HT1080 (cell line): Measurements from ENCODE around the gene CEP85L. TPM values are rescaled to one million over a fixed set of nuclear protein-coding genes. Genes with fewer than 3 reads are reported as not detected.
"Not testable (repeated sequence)": the region's sequence is repeated elsewhere in the genome, so short reads cannot be mapped to it uniquely, and the experiment has no call there.

Experiments
- DNase-seq: peaks from one replicate; pipeline ENCODE4 v3.0.0-alpha.2; 2015; ENCODE audit warnings: low read depth
- total RNA-seq: library from RNA; depleted of rRNA; stranded (reverse); fragments of >200 nt; shearing (Covaris generic); gene quantifications from 2 replicates; pipeline ENCODE4 v1.2.3, GENCODE V29; 2014

Gene CEP85L
- total RNA-seq, 1 experiment from 2014 or later, result 8.8 TPM

DNA sequence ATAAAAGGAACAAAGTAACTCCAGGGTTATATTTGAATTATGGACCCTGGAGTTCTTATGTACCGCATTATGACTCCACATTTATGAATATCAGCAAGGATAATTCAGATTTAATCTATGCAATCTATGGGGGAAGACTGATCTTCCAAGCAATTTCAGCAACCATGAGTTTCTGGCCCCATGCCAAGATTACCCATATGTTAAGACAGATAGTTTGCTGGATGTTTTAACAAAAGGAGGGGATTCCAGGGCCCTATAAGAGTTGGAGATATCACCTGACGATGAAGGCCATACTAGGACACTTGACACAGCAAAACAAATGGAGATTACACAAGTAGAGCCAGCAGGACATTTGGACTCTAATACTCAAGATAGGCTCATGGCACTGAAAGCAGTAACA, 149.2 kb downstream of the CEP85L start:
- no peak for DNase-seq

DNA sequence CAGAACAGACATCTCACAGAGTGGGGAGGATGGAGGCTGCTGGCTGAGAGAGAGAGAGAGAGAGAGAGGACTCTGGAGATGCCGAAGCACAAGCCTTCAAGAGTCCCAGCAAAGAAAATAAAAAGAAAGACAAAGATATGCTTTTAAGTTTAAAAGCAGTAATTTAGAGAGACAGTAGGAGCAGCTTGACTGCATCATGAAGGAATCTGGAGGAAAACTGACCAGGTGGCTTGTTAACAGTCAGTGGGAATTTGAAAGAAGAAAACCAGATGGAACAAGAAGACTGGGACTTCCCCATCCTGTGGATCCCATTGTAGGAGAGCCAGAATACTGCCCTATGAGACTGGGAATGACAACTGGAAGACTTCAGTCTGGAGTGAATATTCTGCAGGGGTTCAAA, 149.6 kb downstream of the CEP85L start:
- DNase-seq, result no peak

DNA sequence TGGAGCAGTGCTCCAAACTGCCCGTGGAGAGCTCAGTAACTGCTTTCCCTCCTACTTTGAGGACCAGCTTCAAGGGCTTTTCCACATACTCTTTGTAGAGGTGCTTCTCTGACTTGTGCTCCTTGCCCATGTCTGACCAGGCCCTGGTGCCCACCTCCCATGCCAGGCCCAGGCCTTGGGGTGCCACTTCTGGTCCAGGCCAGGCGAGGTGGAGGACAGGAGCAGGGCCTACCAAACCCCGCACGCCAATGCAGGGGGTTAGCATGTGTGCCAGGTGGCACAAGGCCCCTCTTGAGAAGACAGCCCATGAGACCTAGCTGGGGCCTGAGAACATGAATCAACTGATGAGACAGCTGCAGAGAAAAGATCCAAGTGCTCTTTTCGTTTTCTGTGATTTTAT, 150.3 kb downstream of the CEP85L start:
- no peak for DNase-seq

DNA sequence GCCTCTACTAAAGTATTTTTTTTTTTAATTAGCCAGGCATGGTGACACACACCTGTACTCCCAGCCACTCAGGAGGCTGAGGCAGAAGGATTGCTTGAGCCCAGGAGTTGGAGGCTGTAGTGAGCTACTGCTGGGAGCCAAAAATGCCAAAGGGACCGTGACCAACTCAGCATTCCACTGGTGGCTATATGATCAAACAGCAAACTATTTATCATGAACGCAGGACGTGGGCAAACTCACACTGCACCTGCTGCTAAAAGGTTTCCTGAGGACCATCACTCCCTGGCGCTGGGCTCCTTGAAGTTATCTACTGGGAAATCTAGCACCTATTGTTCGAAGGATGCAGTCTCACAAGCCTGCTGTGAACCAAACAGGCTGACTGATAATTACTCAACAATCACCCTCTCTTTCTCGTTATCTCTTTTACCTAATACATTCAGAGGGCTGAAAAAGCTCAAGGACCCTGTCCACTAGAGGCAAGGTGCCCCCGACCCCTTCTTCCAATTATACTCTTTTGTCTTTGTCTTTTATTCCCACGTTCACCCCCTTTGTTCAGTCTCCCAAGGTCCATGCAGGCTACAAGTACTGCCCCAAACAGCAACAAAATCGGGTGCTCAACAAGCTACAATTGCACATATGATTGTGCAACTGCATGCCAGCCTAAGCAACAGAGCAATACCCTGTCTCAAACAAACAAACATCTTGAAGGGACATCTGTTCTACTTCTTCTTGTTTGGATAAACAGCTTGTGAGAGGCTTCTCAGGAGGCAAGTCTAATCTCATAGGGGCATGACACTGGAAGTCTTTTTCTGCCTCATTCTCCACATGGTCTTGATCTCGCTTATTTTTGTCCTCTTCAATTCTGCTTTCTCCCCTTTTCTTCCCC, 151.0 kb downstream of the CEP85L start:
- no peak for DNase-seq

DNA sequence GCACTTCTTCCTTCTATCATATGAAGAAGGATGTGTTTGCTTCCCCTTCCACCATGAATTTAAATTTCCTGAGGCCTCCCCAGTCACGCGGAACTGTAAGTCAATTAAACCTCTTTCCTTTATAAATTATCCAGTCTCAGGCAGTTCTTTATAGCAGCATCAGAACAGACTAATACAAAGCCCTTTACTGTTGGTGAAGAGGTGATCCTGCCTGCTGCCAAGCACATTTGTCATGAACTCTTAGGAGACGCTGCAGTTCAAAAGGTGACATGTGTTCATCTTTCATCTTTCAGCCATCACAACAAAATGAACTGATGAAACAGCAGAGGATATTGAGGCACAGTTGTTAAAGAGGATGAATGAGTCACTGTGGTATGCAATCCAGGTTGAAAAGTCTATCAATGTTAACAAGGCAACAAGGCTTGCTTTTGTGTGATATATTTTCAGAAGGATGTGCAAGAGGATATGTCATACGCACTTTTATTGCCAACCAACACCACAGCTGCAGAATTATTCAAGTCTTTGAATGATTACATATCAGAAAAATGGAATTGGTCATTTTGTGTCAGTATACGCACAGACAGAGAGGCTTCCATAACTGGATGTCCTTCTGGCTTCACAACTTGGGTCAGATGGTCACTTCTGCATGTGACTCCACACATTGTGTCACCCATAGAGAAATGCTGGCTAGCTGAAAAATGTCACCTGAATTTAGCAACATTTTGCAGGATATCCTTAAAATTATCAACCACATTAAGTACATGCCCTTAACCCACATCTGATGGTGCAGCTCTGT, 155.7 kb downstream of the CEP85L start:
- peak; percentile 94 for DNase-seq

DNA sequence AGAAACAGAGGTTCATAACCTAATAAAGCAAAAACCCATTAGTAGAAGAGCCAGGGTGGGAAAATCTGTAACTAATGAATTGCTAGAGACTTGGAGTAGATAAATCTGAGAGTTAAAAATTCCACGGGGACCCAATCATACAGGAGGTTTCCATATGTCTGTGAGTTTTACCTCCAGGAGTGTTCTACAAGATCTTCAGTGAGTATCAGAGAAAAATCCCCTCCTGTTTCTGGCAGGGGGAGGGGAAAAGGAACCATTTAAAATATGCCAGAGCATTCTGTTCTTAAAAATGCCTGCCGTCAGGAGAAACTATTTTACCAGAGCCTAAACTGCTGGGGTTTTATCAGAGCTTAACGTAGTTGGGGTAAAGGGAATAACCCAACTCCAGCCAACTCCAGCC, 157.3 kb downstream of the CEP85L start:
- no peak for DNase-seq

DNA sequence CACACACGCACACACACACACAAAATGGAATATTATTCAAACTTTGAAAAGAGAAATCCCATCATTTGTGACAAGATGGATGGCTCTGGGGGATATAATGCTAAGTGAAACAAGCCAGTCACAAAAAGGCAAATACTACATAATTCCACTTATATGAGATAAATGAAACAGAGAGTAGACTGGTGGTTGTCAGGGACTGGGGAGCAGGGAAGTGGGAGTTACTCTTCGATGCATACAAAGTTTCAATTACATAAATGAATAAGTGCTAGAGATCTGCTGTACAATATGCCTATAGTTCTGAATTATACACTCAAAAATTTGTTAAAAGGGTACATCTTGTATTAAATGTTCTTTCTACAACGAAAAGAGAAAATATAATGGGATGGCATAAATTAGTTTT, 161.4 kb downstream of the CEP85L start:
- DNase-seq, result no peak

DNA sequence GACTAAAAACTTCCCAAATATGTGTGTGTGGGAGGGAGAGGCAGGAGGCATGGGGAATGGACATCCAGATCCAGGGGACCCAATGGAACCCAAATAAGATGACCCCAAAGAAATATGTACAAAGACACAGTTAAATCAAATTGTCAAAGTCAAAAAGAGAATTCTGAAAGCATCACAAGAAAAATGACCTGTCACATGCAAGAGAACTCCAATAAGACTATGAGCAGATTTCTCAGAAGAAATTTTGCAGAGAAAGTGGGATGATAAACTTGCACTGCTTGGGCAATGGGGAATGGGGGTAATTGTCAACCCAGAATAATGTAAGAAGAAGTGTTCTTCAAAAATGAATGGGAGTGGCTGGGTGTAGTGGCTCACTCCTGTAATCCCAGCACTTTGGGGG, 162.8 kb downstream of the CEP85L start:
- DNase-seq, result no peak

DNA sequence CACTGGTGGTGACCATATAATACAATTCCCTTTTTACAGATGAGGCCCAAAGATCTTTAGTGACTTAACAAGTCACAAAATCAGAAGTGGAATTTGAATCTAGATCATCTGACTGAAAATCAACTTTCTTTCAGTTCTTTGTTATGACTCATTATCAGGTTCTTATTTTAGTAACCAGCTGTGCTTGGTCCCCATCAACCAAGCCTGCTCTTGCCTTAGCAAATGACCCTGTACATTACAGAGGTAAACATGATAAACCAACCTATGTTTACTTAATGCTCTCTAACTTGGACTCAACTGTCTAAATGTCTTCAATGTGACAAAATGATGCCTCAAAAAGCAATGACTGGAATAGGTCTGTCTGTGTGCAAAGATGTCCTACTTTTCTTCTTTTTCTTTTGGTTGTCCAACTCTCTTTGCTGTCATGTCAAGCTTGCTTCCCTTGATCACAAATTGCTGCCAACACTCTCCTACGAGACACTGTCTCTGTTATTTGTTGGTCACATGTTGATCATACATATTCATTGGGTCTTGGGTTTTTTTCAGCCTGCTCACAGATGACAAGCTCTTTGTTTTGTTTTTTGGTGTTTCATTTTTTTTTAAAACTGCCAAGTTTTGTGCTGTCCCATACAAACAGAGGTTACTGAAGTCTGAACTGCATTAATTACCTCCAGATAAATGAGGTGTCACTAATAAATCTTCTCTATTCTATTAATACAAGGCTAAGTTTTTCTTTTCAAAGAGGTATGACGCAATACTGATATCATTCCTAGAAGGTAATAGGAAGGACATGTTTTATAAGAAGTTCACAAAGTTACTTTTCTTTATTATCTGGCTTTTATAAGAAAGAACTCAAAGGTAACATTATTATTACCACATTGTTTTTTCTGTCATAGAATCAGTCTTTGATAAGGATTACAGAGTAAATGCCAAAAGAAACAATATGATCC, 165.5 kb downstream of the CEP85L start:
- no peak for DNase-seq

DNA sequence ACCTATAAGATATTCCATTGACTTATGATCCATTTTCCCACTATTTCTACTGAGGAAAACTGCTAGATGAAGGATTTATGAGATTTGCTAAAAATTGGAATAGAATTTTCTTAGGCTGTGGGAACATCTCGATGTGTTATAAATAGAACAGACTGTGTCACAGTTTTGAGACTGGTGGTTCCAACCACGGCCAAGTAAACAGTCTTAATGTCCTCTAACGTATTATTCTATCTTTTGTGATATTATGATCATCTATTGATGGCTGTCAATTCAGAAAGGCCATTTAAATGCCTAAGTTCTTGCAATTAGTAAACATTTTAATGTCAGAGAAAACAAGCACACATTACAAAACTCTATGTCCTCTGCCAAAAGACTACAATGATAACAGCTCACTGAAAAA, 174.8 kb downstream of the CEP85L start:
- DNase-seq, result no peak

DNA sequence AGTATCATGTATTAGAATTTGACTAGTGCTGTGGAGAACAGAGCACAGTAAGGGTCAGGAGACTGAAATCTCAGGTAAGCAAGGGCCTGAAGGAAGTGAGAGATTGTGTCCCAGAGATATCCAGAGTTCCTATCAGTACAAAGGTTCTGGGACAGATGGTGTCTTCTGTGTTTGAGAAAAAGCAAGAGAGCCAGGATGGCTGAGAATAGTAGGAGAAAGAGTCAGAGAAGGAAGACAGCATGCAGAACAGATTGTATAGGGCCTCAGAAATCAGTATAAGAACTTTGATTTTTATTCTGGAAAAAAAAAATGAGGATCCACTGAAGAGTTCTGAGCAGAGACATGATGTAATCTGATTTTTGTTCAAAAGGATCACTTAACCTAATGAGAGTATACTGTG, 178.1 kb downstream of the CEP85L start:
- no peak for DNase-seq

DNA sequence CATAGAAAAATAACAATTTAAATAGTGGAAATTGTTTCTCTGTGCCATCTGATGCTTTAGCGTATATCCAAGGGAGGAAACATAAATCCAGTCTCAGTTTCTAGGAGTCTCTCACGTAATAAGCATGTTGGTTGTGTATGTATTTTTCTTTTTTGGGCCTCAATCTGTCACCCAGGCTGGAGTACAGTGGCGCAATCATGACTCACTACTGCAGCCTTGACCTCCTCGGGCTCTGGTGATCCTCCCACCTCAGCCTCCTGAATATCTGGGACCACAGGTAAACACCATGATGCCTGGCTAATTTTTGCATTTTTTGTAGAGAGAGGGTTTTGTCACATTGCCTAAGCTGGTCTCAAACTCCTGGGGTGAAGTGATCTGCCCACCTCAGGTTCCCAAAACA, 181.9 kb downstream of the CEP85L start:
- peak; percentile 4 for DNase-seq

DNA sequence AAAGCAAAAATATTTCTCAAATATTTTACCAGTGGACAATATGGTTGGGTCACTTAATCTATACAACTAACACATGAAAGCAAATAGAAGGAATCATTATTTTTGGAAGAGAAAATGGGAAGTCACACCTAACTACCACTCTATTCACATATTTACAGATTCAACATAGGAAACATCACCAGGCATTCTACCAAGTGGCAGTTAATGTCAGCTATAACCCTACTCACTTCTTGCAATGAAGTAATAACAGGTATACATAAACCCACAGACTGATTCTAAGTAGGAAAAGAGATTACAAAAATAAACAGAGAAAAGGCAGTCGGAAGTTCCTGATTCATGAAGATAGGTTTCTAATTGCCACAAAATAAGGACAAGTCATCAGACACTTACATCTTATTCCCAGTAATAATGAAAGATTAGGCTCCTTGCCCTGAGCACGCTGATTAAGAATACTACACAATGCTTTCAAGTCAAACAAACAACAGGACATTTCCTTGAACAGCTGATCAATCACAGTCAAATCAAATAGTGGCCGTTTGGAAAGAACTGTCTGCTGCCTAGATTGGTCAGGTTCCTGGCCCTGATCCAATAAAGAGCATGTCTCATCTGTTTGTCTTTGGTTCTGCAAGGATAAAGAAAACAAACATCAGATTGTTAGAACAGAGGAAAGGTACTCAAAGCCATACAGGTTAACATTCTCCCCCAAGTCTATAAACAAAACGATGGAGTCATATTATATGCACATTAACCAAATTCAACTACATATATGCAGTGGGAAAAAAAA, 182.5 kb downstream of the CEP85L start:
- DNase-seq, result no peak

DNA sequence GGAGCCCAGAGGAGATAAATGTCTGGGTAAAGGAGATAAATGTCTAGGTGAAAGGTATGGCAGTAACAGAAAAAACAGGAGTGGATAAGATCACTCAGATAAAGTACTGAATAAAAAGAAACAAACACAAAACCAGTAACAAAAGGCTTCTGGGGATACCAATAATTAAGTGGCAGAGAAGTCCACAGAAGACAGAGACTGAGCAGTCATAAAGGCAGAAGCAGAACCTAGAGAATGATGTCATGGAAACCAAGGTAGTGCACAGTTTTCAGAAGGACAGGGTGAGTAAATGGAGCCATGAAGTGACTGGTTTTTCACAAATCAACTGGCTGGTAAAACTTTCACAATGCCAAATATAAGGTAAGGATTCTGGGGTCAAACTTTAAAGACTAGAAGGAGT, 184.2 kb downstream of the CEP85L start:
- no peak for DNase-seq

DNA sequence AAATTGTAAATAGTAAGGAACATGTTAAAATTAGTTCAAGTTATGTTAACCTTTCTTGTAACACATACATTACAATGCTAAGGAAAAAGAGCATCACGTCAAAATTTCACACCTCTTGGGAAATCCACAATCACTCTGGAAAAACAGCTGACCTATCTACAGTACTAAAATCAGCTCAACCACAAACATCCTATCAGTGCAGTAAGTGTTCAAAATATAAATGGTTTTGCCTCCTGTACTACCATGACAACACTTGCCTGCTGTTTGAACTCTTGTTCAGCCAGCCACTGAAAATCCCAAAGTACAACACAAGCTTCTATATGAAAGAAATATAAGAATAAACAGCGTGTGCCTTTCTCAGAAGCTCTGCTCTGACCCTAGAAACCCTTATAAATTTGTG, 186.8 kb downstream of the CEP85L start:
- no peak for DNase-seq

DNA sequence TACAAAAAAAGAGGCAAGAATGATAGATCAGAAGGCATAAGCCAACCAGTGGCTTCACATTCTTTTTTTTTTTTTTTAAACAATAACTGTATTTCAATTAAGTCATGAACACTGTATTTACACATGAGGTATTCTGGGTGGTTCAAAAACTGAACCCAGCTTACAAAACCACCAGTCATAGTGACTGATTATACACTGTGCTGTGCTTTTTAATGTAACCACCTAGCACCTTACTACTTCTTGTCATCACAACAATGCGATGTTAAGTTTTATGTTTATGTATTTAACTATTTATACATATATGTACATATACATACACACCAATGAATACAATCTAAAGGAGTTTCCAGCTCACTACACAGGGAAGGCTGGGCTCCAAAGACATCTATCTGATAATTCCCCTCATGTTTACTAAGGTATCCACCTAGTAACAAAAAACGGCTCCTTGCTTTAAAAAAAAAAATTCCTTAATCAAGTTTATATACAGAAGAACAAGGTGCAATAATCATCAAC, 190.4 kb downstream of the CEP85L start:
- no peak for DNase-seq

DNA sequence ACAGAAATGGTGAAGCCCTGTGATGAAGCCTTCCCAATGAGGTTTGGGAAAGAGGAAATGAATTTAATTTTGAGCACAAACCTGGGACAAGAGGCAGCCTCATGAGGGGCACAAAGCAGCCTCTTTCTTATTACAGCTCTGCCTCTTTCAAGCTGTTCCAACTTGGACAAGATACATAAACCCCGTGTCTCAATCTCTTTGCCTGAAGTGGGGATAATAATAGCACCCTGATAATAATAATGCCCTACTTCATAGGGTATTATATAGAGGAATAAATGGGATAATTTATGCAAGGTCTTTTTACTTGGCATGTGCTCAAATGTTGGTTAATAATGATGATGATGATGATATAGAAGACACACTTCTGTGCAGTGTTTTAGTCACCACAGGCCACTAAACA, 194.4 kb downstream of the CEP85L start:
- no peak for DNase-seq

DNA sequence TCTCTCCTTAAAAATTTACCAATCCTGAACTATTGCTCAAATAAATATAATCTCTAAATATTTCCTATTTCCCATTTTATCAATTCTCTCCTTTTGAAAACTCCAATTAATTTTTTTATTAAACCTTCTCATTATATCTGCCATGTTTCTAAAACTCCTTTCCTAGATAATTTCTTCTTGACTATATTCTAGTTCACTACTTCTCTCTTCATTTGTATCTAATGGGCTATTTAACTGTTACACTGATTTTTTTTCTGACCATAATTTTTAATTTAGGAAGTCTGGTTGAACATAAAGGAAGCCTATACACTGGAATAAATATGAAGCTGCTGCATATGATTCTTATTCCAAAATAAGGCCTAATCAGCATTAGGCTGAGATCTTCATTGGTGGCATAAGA, 199.6 kb downstream of the CEP85L start:
- DNase-seq, result no peak

DNA sequence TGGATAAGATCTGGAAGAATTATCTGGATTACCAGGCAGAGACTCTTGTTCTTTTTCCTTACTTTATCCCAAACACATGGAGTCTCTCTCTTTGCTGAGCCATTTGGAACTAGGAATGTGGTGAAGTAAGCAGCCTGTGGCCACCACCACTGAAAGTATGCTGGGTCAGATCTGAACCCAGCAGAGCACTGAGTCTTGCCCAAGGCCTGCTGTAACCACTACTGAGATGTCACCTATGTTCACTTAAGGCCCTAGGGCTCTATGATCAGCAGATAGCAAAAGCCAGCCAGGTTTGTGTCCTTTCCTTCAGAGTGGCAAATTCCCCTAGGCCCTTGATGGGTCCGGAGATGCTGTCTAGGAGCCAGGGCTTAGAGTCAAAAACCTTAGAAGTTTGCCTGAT, 206.6 kb downstream of the CEP85L start:
- DNase-seq, result no peak

DNA sequence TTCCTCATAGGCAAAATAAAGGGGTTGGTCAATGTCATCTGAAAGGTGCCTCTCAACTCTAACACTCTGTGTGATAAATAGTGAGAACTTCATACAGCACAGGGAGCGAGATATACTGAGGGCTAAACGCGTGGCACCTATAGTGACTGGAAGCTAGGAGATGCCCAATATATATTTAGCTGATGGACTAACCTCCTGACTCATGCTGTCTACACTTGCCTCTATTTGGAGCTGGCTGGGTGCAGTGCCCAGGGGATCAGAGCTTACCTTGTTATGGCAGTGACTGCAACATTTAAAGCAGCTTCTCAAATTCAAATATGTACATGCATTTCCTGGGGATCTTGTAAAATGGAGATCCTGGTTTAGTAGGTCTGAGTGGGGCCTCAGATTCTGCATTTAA, 214.9 kb downstream of the CEP85L start:
- no peak for DNase-seq

DNA sequence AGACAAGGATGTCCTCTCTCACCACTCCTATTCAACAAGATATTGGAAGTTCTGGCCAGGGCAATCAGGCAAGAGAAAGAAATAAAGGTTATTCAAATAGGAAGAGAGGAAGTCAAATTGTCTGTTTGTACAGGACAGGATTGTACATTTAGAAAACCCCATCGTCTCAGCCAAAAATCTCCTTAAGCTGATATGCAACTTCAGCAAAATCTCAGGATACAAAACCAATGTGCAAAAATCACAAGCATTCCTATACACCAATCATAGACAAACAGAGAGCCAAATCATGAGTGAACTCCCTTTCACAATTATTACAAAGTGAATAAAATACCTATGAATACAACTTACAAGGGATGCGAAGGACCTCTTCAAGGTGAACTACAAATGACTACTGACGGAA, 217.2 kb downstream of the CEP85L start:
- DNase-seq, result not testable (repeated sequence)
